Stimulated activated CD8-positive, alpha-beta memory T cell treated with anti-CD3 and anti-CD28 coated beads, Interleukin-12 subunit alpha, Interleukin-12 subunit beta, amount 100 ng/mL, for 24 hours (primary cell): ENCODE data around the gene EN2.

ENCODE experiments used
- DNase-seq: peaks from one replicate; pipeline ENCODE4 v3.0.0-alpha.2; 2020; ENCODE audit errors: extremely low read depth

The EN2 gene

GRCh38 chr7:155486783-155487508 is 29.0 kb downstream of the EN2 start:
- no peak for DNase-seq

- no peak for DNase-seq
These were observed 29.9 kb downstream of the EN2 start for GRCh38 chr7:155487509-155488482.

- DNase-seq = no peak
These were observed 30.7 kb downstream of the EN2 start for GRCh38 chr7:155488483-155489127.

- DNase-seq = no peak
These were observed 31.4 kb downstream of the EN2 start for GRCh38 chr7:155489158-155489840.

- no peak for DNase-seq
These were observed 32.1 kb downstream of the EN2 start for GRCh38 chr7:155489862-155490696.

GRCh38 chr7:155490697-155491628 is 33.0 kb downstream of the EN2 start:
- DNase-seq = no peak

- DNase-seq = no peak
These were observed 33.9 kb downstream of the EN2 start for GRCh38 chr7:155491812-155492211.

- DNase-seq = no peak
These were observed 36.0 kb downstream of the EN2 start for GRCh38 chr7:155493744-155494538.

- DNase-seq = no peak
These were observed 36.6 kb downstream of the EN2 start for GRCh38 chr7:155494551-155494950.

- no peak for DNase-seq
These were observed 37.7 kb downstream of the EN2 start for GRCh38 chr7:155495440-155496248.

GRCh38 chr7:155496267-155497005 is 38.5 kb downstream of the EN2 start:
- no peak for DNase-seq

GRCh38 chr7:155497149-155497901 is 39.4 kb downstream of the EN2 start:
- DNase-seq = no peak

GRCh38 chr7:155505422-155505793 is 47.5 kb downstream of the EN2 start:
- DNase-seq = no peak

- no peak for DNase-seq
These were observed 49.0 kb downstream of the EN2 start for GRCh38 chr7:155506854-155507337.

GRCh38 chr7:155507576-155507975 is 49.6 kb downstream of the EN2 start:
- no peak for DNase-seq
